HCT116 (cell line): ENCODE measurements around the gene DAZAP1. TPM values are rescaled to one million over a fixed set of nuclear protein-coding genes. Genes with fewer than 3 reads are reported as not detected.

Source experiments
- ATAC-seq: fragments of 200-7000 bp; cut with Tn5 transposase; 2 replicates; pipeline ENCODE4 v1.9.1; 2020; ENCODE audit warnings: mild to moderate bottlenecking, moderate library complexity
- BruUV-seq: library from RNA; stranded (reverse); fragments of 400-500 nt; replicated peaks from 2 replicates; lab custom pipeline; 2021; lab: Mats Ljungman, UMichigan
- CTCF ChIA-PET: fragments of 300-600 bp; sonication (Branson Sonifier 250); formaldehyde crosslinking; loops from one replicate; lab custom pipeline; 2021; ENCODE audit warnings: antibody characterized with exemption; lab: Charles Lee
- POLR2A ChIA-PET: fragments of 300-600, 350-600 bp; sonication (Branson Sonifier 250); formaldehyde crosslinking; loops from one replicate; lab custom pipeline; 2021; ENCODE audit warnings: antibody characterized with exemption; lab: Charles Lee
- RAD21 ChIA-PET, 2 experiments: fragments of 300-600 bp; sonication (Branson Sonifier 250); formaldehyde crosslinking; loops; one replicate each; lab custom pipeline; 2023; ENCODE audit warnings: low total read pairs in 2 of 2; ENCODE audit not compliant: uncharacterized antibody in 2 of 2, unreplicated experiment in 2 of 2, low non-redundant PET in 1 of 2; lab: Charles Lee
- DNase-seq: peaks from one replicate; pipeline ENCODE4 v3.0.0-alpha.2; 2010; ENCODE audit warnings: low read depth, low spot score
- H2AFZ ChIP-seq: fragments of 200-600 bp; shearing (Covaris generic), sonication (generic); 2 replicates; pipeline ENCODE4 v1.6.1; 2017; ENCODE audit warnings: low read depth, mixed run types, mixed read lengths, antibody characterized with exemption, low read length; ENCODE audit not compliant: poor library complexity, severe bottlenecking
- H3K27ac ChIP-seq: 2 replicates; pipeline ENCODE4 v1.5.1; 2012; ENCODE audit warnings: low read depth, low read length
- H3K27me3 ChIP-seq: fragments of 200-600 bp; sonication (generic); 2 replicates; pipeline ENCODE4 v1.6.1; 2016; ENCODE audit warnings: mixed run types, low read length, mixed read lengths; ENCODE audit not compliant: insufficient read depth
- H3K36me3 ChIP-seq, 2 experiments: fragments of 200-500 bp in 1 of 2; fragments of 200-600 bp in 1 of 2; sonication (Bioruptor generic) in 1 of 2; sonication (generic) in 1 of 2; 2 replicates each; pipeline versions ENCODE4 v1.5.1 to v1.6.1; 2014 to 2016; ENCODE audit warnings: low read length in 2 of 2, inconsistent platforms in 1 of 2, mixed read lengths in 1 of 2, mixed run types in 1 of 2; ENCODE audit not compliant: insufficient read depth in 2 of 2, control insufficient read depth in 1 of 2
- H3K4me1 ChIP-seq, 2 experiments: fragments of 200-600 bp in 1 of 2; sonication (generic) in 1 of 2; 2 replicates each; pipeline versions ENCODE4 v1.5.1 to v1.6.1; 2012 to 2017; ENCODE audit warnings: low read length in 2 of 2, inconsistent platforms in 1 of 2, mild to moderate bottlenecking in 1 of 2, mixed read lengths in 1 of 2, mixed run types in 1 of 2, moderate library complexity in 1 of 2; ENCODE audit not compliant: insufficient read depth in 2 of 2, control insufficient read depth in 1 of 2
- H3K4me2 ChIP-seq: fragments of 200-600 bp; sonication (generic); 2 replicates; pipeline ENCODE4 v1.6.1; 2017; ENCODE audit warnings: mixed run types, low read length, mixed read lengths
- H3K4me3 ChIP-seq, 2 experiments: fragments of 200-600 bp in 1 of 2; sonication (generic) in 1 of 2; replicated peaks in 1 of 2; 2 replicates each; pipeline ENCODE4 v1.5.1; 2011 to 2016; ENCODE audit warnings: low read length in 2 of 2, control low read depth in 1 of 2, low read depth in 1 of 2, mild to moderate bottlenecking in 1 of 2, mixed read lengths in 1 of 2, mixed run types in 1 of 2
- H3K79me2 ChIP-seq: fragments of 200-600 bp; sonication (generic); 2 replicates; pipeline ENCODE4 v1.6.1; 2017; ENCODE audit warnings: mild to moderate bottlenecking, mixed run types, low read length, moderate library complexity, mixed read lengths; ENCODE audit not compliant: insufficient read depth
- H3K9ac ChIP-seq: fragments of 200-600 bp; sonication (generic); 2 replicates; pipeline ENCODE4 v1.6.1; 2016; ENCODE audit warnings: low read length, mixed read lengths
- H3K9me2 ChIP-seq: fragments of 200-600 bp; sonication (generic), shearing (Covaris generic); 2 replicates; pipeline ENCODE4 v1.6.1; 2017; ENCODE audit warnings: mixed run types, mild to moderate bottlenecking, moderate library complexity; ENCODE audit not compliant: insufficient read depth
- H3K9me3 ChIP-seq, 2 experiments: fragments of 200-500 bp in 1 of 2; fragments of 200-600 bp in 1 of 2; sonication (Bioruptor generic) in 1 of 2; sonication (generic) in 1 of 2; 2 replicates each; pipeline ENCODE4 v1.6.1; 2014 to 2017; ENCODE audit warnings: low read length in 2 of 2, mixed read lengths in 2 of 2, inconsistent platforms in 1 of 2, low read depth in 1 of 2, mild to moderate bottlenecking in 1 of 2, mixed run types in 1 of 2, moderate library complexity in 1 of 2; ENCODE audit not compliant: control insufficient read depth in 1 of 2, insufficient read depth in 1 of 2
- H4K20me1 ChIP-seq: fragments of 200-600 bp; sonication (generic), shearing (Covaris generic); 2 replicates; pipeline ENCODE4 v1.6.1; 2017; ENCODE audit warnings: mixed run types, mild to moderate bottlenecking, moderate library complexity; ENCODE audit not compliant: insufficient read depth
- CBX3 ChIP-seq: IDR thresholded peaks from 2 replicates; pipeline ENCODE4 v1.6.1; 2012; ENCODE audit warnings: low read depth
- EGR1 ChIP-seq: IDR thresholded peaks from 2 replicates; pipeline ENCODE4 v1.6.1; 2012; ENCODE audit warnings: low read depth
- ELF1 ChIP-seq: IDR thresholded peaks from 2 replicates; pipeline ENCODE4 v1.6.1; 2012; ENCODE audit warnings: low read depth, borderline replicate concordance
- EZH2 ChIP-seq: fragments of 200-600 bp; sonication (generic); IDR thresholded peaks from 2 replicates; pipeline ENCODE4 v1.6.1; 2017; ENCODE audit warnings: antibody characterized with exemption, mixed run types
- EZH2phosphoT487 ChIP-seq: fragments of 200-600 bp; IDR thresholded peaks from 2 replicates; pipeline ENCODE4 v1.6.1; 2018; ENCODE audit warnings: antibody characterized with exemption, borderline replicate concordance
- FOSL1 ChIP-seq: IDR thresholded peaks from 2 replicates; pipeline ENCODE4 v1.6.1; 2012; ENCODE audit warnings: low read depth
- MAX ChIP-seq: IDR thresholded peaks from 2 replicates; pipeline ENCODE4 v1.6.1; 2012
- POLR2AphosphoS5 ChIP-seq: IDR thresholded peaks from 2 replicates; pipeline ENCODE4 v1.6.1; 2011; ENCODE audit warnings: mild to moderate bottlenecking, low read depth, low read length, moderate library complexity
- RAD21 ChIP-seq: IDR thresholded peaks from 2 replicates; pipeline ENCODE4 v1.6.1; 2012; ENCODE audit warnings: low read depth, mild to moderate bottlenecking
- SIN3A ChIP-seq: IDR thresholded peaks from 2 replicates; pipeline ENCODE4 v1.6.1; 2012; ENCODE audit warnings: low read depth
- SP1 ChIP-seq: IDR thresholded peaks from 2 replicates; pipeline ENCODE4 v1.6.1; 2012; ENCODE audit warnings: low read depth
- SRF ChIP-seq: IDR thresholded peaks from 2 replicates; pipeline ENCODE4 v1.6.1; 2012; ENCODE audit warnings: low read depth
- TCF7L2 ChIP-seq: IDR thresholded peaks from 2 replicates; pipeline ENCODE4 v1.7.0; 2011; ENCODE audit warnings: borderline replicate concordance, inconsistent platforms; ENCODE audit not compliant: insufficient read depth, insufficient read length; ENCODE audit errors: extremely low read depth
- YY1 ChIP-seq: IDR thresholded peaks from 2 replicates; pipeline ENCODE4 v1.6.1; 2011; ENCODE audit warnings: low read length, low read depth, moderate library complexity, mild to moderate bottlenecking; ENCODE audit not compliant: insufficient replicate concordance; ENCODE audit errors: extremely low read depth
- ZFX ChIP-seq: fragments of 450-650 bp; IDR thresholded peaks from 2 replicates; pipeline ENCODE4 v1.6.1; 2017
- ZNF274 ChIP-seq: fragments of 200-500 bp; sonication (Bioruptor generic); IDR thresholded peaks from 2 replicates; pipeline ENCODE4 v1.6.1; 2014; ENCODE audit warnings: mild to moderate bottlenecking, low read depth, low read length, inconsistent platforms
- intact Hi-C: fragments of 100-400 bp; cut with micrococcal nuclease; formaldehyde crosslinking; loops from 2 replicates; pipeline ENCODE4 v1.10.0; 2022
- total RNA-seq: library from RNA; stranded (reverse); gene quantifications from one replicate; pipeline ENCODE4 v1.2.1, GENCODE V29; 2021; ENCODE audit not compliant: unreplicated experiment
- TF ChIP-seq, protein P1 (sequence below): IDR thresholded peaks from 2 replicates; pipeline ENCODE4 v1.6.1; 2012; ENCODE audit warnings: low read depth

Gene DAZAP1
- total RNA-seq, 1 experiment from 2014 or later: 191 TPM

- Histone ChIP-seq H3K27ac (no peak overlapping the region; the same call in 1 of the 2 replicates), H3K4me3 (no peak overlapping the region), H3K9me3 (no peaks in the 10 kb centered on the region), H3K4me2 (no peak overlapping the region), H3K9me2 (no peaks in the 10 kb centered on the region), H3K9ac (no peak overlapping the region), H4K20me1 (no peaks in the 10 kb centered on the region), H3K27me3 (no peaks in the 10 kb centered on the region), H3K4me1 (peaks cover 12 to 54% of the 10 kb centered on the region in 2 experiments), H3K79me2 (peaks cover 14% of the 10 kb centered on the region), H2AFZ (no peak overlapping the region), H3K36me3 (peaks cover 0 to 6% of the 10 kb centered on the region in 2 experiments; a peak in 2 of 4 replicates)
- intact Hi-C loops: no loop called here
- ChIA-PET CTCF (no interaction called here), POLR2A (no interaction called here), RAD21 (no interaction called here)
- ATAC-seq: no peak
- no peak for TF ChIP-seq ZNF274
- TF ChIP-seq ZFX: no peak
- no peak for TF ChIP-seq POLR2AphosphoS5
- no peak for TF ChIP-seq FOSL1
- no peak for TF ChIP-seq CBX3
- TF ChIP-seq EZH2: no peak
- TF ChIP-seq, protein P1, sequence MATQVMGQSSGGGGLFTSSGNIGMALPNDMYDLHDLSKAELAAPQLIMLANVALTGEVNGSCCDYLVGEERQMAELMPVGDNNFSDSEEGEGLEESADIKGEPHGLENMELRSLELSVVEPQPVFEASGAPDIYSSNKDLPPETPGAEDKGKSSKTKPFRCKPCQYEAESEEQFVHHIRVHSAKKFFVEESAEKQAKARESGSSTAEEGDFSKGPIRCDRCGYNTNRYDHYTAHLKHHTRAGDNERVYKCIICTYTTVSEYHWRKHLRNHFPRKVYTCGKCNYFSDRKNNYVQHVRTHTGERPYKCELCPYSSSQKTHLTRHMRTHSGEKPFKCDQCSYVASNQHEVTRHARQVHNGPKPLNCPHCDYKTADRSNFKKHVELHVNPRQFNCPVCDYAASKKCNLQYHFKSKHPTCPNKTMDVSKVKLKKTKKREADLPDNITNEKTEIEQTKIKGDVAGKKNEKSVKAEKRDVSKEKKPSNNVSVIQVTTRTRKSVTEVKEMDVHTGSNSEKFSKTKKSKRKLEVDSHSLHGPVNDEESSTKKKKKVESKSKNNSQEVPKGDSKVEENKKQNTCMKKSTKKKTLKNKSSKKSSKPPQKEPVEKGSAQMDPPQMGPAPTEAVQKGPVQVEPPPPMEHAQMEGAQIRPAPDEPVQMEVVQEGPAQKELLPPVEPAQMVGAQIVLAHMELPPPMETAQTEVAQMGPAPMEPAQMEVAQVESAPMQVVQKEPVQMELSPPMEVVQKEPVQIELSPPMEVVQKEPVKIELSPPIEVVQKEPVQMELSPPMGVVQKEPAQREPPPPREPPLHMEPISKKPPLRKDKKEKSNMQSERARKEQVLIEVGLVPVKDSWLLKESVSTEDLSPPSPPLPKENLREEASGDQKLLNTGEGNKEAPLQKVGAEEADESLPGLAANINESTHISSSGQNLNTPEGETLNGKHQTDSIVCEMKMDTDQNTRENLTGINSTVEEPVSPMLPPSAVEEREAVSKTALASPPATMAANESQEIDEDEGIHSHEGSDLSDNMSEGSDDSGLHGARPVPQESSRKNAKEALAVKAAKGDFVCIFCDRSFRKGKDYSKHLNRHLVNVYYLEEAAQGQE: no peak
- no peak for TF ChIP-seq EZH2phosphoT487
- TF ChIP-seq SRF: no peak
- no peak for TF ChIP-seq EGR1
- no peak for TF ChIP-seq TCF7L2
- TF ChIP-seq RAD21: no peak
- TF ChIP-seq MAX: no peak
- TF ChIP-seq SIN3A: no peak
- no peak for TF ChIP-seq YY1
- TF ChIP-seq SP1: no peak
- no peak for TF ChIP-seq ELF1
- no TSS peak for BruUV-seq
- no peak for DNase-seq
These were observed 8.3 kb upstream of the DAZAP1 start for GRCh38 chr19:1399079-1399478.
